SJSA1 (cell line): ENCODE results near the gene TTC28. TPM values are rescaled to one million over a fixed set of nuclear protein-coding genes. Genes with fewer than 3 reads are reported as not detected.
A peak's percentile ranks its signal among the peaks of the same experiment; 100 is the strongest.
"Not testable (repeated sequence)": the region's sequence is repeated elsewhere in the genome, so short reads cannot be mapped to it uniquely, and the experiment has no call there.

Experiments used
- DNase-seq, 2 experiments: peaks; one replicate each; pipeline ENCODE4 v3.0.0-alpha.2; 2015 to 2020; ENCODE audit warnings: low spot score in 2 of 2, low read depth in 1 of 2
- H3K27ac ChIP-seq: fragments of 250-450 bp; sonication (Bioruptor Pico); 2 replicates; pipeline ENCODE4 v1.5.1; 2020; ENCODE audit warnings: mild to moderate bottlenecking, moderate library complexity
- H3K27me3 ChIP-seq: fragments of 250-450 bp; sonication (Bioruptor Pico); replicated peaks from 2 replicates; pipeline ENCODE4 v1.5.1; 2020; ENCODE audit warnings: mild to moderate bottlenecking, moderate library complexity
- H3K36me3 ChIP-seq: fragments of 250-450 bp; sonication (Bioruptor Pico); 2 replicates; pipeline ENCODE4 v1.5.1; 2020; ENCODE audit warnings: mild to moderate bottlenecking
- H3K4me1 ChIP-seq: fragments of 250-450 bp; sonication (Bioruptor Pico); replicated peaks from 2 replicates; pipeline ENCODE4 v1.6.1; 2021; ENCODE audit warnings: mild to moderate bottlenecking
- H3K4me3 ChIP-seq: fragments of 250-450 bp; sonication (Bioruptor Pico); 2 replicates; pipeline ENCODE4 v1.5.1; 2020; ENCODE audit warnings: mild to moderate bottlenecking
- H3K9me3 ChIP-seq: fragments of 250-450 bp; sonication (Bioruptor Pico); replicated peaks from 2 replicates; pipeline ENCODE4 v1.5.1; 2020; ENCODE audit warnings: mild to moderate bottlenecking
- total RNA-seq: library from RNA; depleted of rRNA; stranded (reverse); fragments of >200 nt; shearing (Covaris generic); gene quantifications from 2 replicates; pipeline ENCODE4 v1.2.3, GENCODE V29; 2014

Gene TTC28
- total RNA-seq, 1 experiment from 2014 or later, result 9.7 TPM

GRCh38 chr22:28395920-28396753, 283.5 kb downstream of the TTC28 start:
- peak in 1 of 2 experiments; percentile 85 for DNase-seq
- peaks cover 39% of the 10 kb centered on the region for H3K4me1 ChIP-seq
- no peaks in the 10 kb centered on the region for H3K36me3 ChIP-seq
- H3K27ac ChIP-seq, result peak overlapping the region; percentile 87
- H3K27me3 ChIP-seq, result no peaks in the 10 kb centered on the region
- H3K9me3 ChIP-seq, result no peaks in the 10 kb centered on the region
- no peak overlapping the region for H3K4me3 ChIP-seq

DNA sequence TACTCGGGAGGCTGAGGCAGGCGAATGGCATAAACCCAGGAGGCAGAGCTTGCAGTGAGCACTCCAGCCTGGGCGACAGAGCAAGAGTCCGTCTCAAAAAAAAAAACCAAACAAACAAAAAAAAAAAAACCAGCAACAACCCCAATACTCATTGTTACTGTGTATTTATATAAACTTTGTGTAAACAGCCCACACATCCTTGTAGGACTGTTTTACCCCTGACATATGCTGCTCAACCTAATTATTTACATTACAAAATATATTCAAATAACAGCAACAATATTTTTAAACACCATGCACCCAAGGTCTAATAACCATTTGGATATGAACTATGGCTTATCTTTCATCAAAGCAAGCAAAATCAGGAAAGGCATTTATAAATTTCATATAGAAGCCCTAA, 284.1 kb downstream of the TTC28 start:
- no peak for DNase-seq
- H3K4me1 ChIP-seq, result peaks cover 39% of the 10 kb centered on the region
- no peak overlapping the region for H3K4me3 ChIP-seq
- H3K27ac ChIP-seq, result peak overlapping the region; percentile 87
- no peaks in the 10 kb centered on the region for H3K36me3 ChIP-seq
- H3K27me3 ChIP-seq, result no peaks in the 10 kb centered on the region
- no peaks in the 10 kb centered on the region for H3K9me3 ChIP-seq

DNA sequence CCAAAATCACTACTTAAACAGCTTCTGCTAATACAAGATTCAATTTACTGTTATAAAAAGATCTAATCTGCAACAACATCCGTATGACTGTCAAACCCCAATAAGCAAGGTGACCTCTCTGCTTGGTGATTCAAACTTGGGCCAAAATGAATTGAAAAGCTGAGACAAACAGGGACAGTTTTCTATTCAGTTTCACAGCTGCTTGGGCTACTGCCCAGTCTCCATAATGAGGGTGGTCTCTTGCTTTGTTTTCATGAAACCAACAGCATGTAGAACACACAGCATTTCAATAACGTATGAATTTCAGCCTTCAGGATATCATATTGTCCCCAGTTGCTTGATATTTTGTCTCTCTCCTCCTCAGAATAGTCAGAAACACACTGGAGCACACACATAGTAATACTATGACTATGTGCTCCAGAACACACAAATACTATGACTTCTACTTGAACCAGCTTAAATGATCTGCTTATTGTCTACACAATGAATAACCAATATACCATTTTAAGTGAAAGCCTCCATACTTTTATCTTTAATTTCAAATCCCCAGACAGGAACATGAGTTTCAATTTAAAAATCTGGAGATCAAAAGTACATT, 285.0 kb downstream of the TTC28 start:
- no peaks in the 10 kb centered on the region for H3K27me3 ChIP-seq
- peak overlapping the region; percentile 39; the same call in 1 of the 2 replicates for H3K27ac ChIP-seq
- H3K4me3 ChIP-seq, result no peak overlapping the region
- H3K9me3 ChIP-seq, result no peaks in the 10 kb centered on the region
- DNase-seq, result peak in 1 of 2 experiments; percentile 15
- no peaks in the 10 kb centered on the region for H3K36me3 ChIP-seq
- H3K4me1 ChIP-seq, result peaks cover 39% of the 10 kb centered on the region

GRCh38 chr22:28381429-28382167, 298.0 kb downstream of the TTC28 start:
- Histone ChIP-seq H3K27me3 (no peaks in the 10 kb centered on the region), H3K4me3 (no peak overlapping the region), H3K4me1 (peaks cover 19% of the 10 kb centered on the region), H3K9me3 (0 out of 2 replicates have a peak, but pooled peaks cover 3% of the 10 kb centered on the region), H3K36me3 (no peaks in the 10 kb centered on the region), H3K27ac (no peak overlapping the region)
- DNase-seq, result peak in 1 of 2 experiments; percentile 46

- H3K27ac ChIP-seq, result no peak overlapping the region
- no peak overlapping the region for H3K4me3 ChIP-seq
Observed at GRCh38 chr22:28379951-28380350, 299.7 kb downstream of the TTC28 start.

DNA sequence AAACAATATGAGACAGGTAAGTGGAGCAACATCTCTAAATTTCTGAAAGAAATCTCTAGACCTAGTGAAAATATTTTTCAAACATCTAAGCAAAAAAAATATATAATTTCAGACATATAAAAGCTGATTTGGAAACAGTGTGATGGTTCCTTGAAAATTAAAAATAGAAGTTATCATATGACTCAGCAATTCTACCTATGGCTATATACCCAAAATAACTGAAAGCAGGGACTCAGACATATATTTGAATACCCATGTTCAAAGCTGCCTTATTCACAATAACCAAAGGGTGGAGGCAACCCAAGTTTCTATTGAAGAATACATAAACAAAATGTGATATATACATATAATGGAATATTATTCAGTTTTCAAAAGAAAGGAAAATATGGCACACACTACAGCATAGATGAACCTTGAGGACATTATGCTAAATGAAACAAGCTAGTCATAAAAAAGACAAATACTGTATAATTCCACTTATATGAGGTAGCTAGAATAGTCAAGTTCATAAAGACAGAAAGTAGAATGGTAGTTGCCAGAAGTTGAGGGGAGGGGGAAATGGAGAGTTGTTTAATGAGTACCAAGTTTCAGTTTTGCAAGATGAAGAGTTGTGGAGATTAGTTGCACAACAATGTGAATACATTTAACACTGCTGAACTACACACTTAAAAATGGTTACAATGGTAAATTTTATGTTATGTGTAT, 300.4 kb downstream of the TTC28 start:
- H3K36me3 ChIP-seq, result no peaks in the 10 kb centered on the region
- DNase-seq, result no peak
- H3K4me3 ChIP-seq, result no peak overlapping the region
- H3K9me3 ChIP-seq, result 0 out of 2 replicates have a peak, but pooled peaks cover 3% of the 10 kb centered on the region
- peaks cover 19% of the 10 kb centered on the region for H3K4me1 ChIP-seq
- no peaks in the 10 kb centered on the region for H3K27me3 ChIP-seq
- no peak overlapping the region for H3K27ac ChIP-seq

More at GRCh38 chr22:28379951-28380350, 299.7 kb downstream of the TTC28 start:
- no peak for DNase-seq
- Histone ChIP-seq H3K4me1 (peaks cover 19% of the 10 kb centered on the region), H3K36me3 (no peaks in the 10 kb centered on the region), H3K27me3 (no peaks in the 10 kb centered on the region), H3K9me3 (0 out of 2 replicates have a peak, but pooled peaks cover 3% of the 10 kb centered on the region)

DNA sequence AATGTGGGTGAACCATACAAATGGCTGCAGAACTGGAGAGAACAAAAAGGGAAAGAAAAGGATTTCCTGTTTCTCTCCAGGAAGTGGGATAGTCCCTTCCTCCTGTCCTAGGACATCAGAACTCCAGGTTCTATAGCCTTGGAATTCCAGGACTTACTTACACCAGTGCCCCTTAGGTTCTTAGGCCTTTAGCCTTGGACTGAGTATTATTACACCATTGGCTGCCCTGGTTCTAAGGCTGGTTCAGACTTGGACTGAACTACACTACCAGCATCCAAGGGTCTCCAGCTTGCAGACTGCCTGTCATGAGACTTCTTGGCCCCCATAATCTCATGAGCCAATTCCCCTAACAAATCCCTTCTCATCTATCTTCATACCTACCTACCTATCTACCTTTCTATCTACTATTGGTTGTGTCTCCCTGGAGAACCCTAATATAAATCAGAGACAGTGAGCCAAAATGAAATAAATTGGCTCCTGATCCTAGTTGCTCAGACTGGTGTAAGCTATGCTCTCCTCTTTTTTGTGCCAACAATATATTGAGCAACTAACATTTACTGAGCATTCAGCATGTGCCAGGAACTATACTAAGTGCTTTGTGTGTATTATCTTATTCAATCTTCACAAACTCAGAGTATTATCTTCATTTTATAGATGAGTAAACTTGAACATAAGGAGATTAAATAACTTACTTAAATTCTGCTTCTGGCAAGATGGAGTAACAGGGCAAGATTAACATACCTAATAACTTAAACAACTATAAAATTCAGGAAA, 303.7 kb downstream of the TTC28 start:
- Histone ChIP-seq H3K27me3 (no peaks in the 10 kb centered on the region), H3K4me3 (no peak overlapping the region), H3K36me3 (no peaks in the 10 kb centered on the region), H3K9me3 (no peaks in the 10 kb centered on the region), H3K27ac (no peak overlapping the region), H3K4me1 (peaks cover 8% of the 10 kb centered on the region)
- no peak for DNase-seq

DNA sequence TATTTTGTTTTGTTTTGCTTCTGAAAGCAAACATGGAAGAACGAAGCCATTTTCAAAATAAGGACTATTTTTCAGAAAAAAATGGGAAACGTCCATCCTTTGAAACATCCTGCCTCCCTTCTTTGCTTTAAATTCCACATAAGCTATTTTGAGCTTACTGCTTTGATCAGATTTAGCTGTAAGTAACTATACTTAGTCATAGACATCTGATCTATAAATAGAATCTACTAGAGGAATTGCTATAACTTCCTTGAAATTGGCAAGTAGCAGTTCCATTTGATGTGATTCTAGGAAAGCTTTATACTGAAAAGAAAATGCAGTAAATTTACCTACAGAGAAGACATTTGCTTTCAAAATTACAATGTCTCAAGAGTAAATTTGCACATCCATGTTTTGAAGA, 305.8 kb downstream of the TTC28 start:
- Histone ChIP-seq H3K4me1 (no peaks in the 10 kb centered on the region; the same call in 1 of the 2 replicates), H3K4me3 (no peak overlapping the region), H3K27ac (no peak overlapping the region), H3K27me3 (no peaks in the 10 kb centered on the region), H3K36me3 (no peaks in the 10 kb centered on the region), H3K9me3 (no peaks in the 10 kb centered on the region)
- no peak for DNase-seq

- no peaks in the 10 kb centered on the region; the same call in 1 of the 2 replicates for H3K4me1 ChIP-seq
- H3K27me3 ChIP-seq, result no peaks in the 10 kb centered on the region
- H3K36me3 ChIP-seq, result no peaks in the 10 kb centered on the region
- H3K27ac ChIP-seq, result no peak overlapping the region
- no peak for DNase-seq
- no peaks in the 10 kb centered on the region for H3K9me3 ChIP-seq
- no peak overlapping the region for H3K4me3 ChIP-seq
Observed at GRCh38 chr22:28369854-28370253, 309.8 kb downstream of the TTC28 start.

- peaks cover 3% of the 10 kb centered on the region; the same call in 1 of the 2 replicates for H3K9me3 ChIP-seq
Observed at GRCh38 chr22:28366856-28367255, 312.8 kb downstream of the TTC28 start.

GRCh38 chr22:28365371-28365770, 314.3 kb downstream of the TTC28 start:
- H3K27ac ChIP-seq, result no peak overlapping the region
- no peak for DNase-seq
- no peaks in the 10 kb centered on the region for H3K27me3 ChIP-seq
- H3K4me1 ChIP-seq, result no peaks in the 10 kb centered on the region
- H3K9me3 ChIP-seq, result peaks cover 3% of the 10 kb centered on the region; the same call in 1 of the 2 replicates
- H3K36me3 ChIP-seq, result no peaks in the 10 kb centered on the region
- H3K4me3 ChIP-seq, result no peak overlapping the region

More at GRCh38 chr22:28366856-28367255, 312.8 kb downstream of the TTC28 start:
- no peaks in the 10 kb centered on the region for H3K27me3 ChIP-seq
- DNase-seq, result no peak
- H3K4me1 ChIP-seq, result no peaks in the 10 kb centered on the region
- no peaks in the 10 kb centered on the region for H3K36me3 ChIP-seq
- no peak overlapping the region for H3K4me3 ChIP-seq
- no peak overlapping the region for H3K27ac ChIP-seq

- H3K36me3 ChIP-seq, H3K27ac ChIP-seq, H3K27me3 ChIP-seq, H3K9me3 ChIP-seq, H3K4me3 ChIP-seq, DNase-seq, H3K4me1 ChIP-seq: not testable (repeated sequence)
Observed at GRCh38 chr22:28364105-28364504, 315.5 kb downstream of the TTC28 start.
